NCI-H2196 treated with DMSO at 0.1 percent for 48 hours (cell line): ENCODE data around the gene KCNIP4.

Experiments used
- DNase-seq: peaks from one replicate; lab custom pipeline; 2025; ENCODE audit not compliant: unreplicated experiment; lab: John Stamatoyannopoulos, UW

Gene KCNIP4

GRCh38 chr4:21596521-21596920 is 352.1 kb downstream of the KCNIP4 start:
- DNase-seq = no peak

GRCh38 chr4:21593671-21594001 is 354.9 kb downstream of the KCNIP4 start:
- no peak for DNase-seq

GRCh38 chr4:21592970-21593670 is 355.5 kb downstream of the KCNIP4 start:
- DNase-seq = no peak

GRCh38 chr4:21577056-21577455 is 371.5 kb downstream of the KCNIP4 start:
- DNase-seq = no peak

- DNase-seq = no peak
These were observed 377.5 kb downstream of the KCNIP4 start for GRCh38 chr4:21571100-21571499.

GRCh38 chr4:21569638-21570037 is 378.9 kb downstream of the KCNIP4 start:
- no peak for DNase-seq

GRCh38 chr4:21555083-21555482 is 393.5 kb downstream of the KCNIP4 start:
- DNase-seq = no peak

GRCh38 chr4:21554500-21554899 is 394.1 kb downstream of the KCNIP4 start:
- no peak for DNase-seq

GRCh38 chr4:21554066-21554465 is 394.5 kb downstream of the KCNIP4 start:
- DNase-seq = no peak

- DNase-seq = no peak
These were observed 396.1 kb downstream of the KCNIP4 start for GRCh38 chr4:21552455-21552854.

GRCh38 chr4:21544955-21545354 is 403.6 kb downstream of the KCNIP4 start:
- DNase-seq = no peak

GRCh38 chr4:21544415-21544814 is 404.2 kb downstream of the KCNIP4 start:
- no peak for DNase-seq

- no peak for DNase-seq
These were observed 405.1 kb downstream of the KCNIP4 start for GRCh38 chr4:21543514-21543913.

- no peak for DNase-seq
These were observed 412.7 kb downstream of the KCNIP4 start for GRCh38 chr4:21535898-21536297.

GRCh38 chr4:21531048-21531447 is 417.5 kb downstream of the KCNIP4 start:
- DNase-seq = no peak

- no peak for DNase-seq
These were observed 419.4 kb downstream of the KCNIP4 start for GRCh38 chr4:21529214-21529613.

- DNase-seq = no peak
These were observed 426.3 kb downstream of the KCNIP4 start for GRCh38 chr4:21522296-21522695.

GRCh38 chr4:21517126-21517859 is 431.3 kb downstream of the KCNIP4 start:
- no peak for DNase-seq

- no peak for DNase-seq
These were observed 434.4 kb downstream of the KCNIP4 start for GRCh38 chr4:21514022-21514694.

- DNase-seq = no peak
These were observed 436.2 kb downstream of the KCNIP4 start for GRCh38 chr4:21512353-21512752.

- DNase-seq = no peak
These were observed 441.1 kb downstream of the KCNIP4 start for GRCh38 chr4:21507439-21507838.

- no peak for DNase-seq
These were observed 457.9 kb downstream of the KCNIP4 start for GRCh38 chr4:21490682-21491081.
